Measurements from ENCODE around the gene GMPPA. TPM values are rescaled to one million over a fixed set of nuclear protein-coding genes. Genes with fewer than 3 reads are reported as not detected.

Gene GMPPA
- total RNA-seq, 1 donor from 2014 or later: 42.5 TPM

GRCh38 chr2:219464286-219465032 is 34.2 kb upstream of the GMPPA start:
- TF ChIP-seq, protein P1, sequence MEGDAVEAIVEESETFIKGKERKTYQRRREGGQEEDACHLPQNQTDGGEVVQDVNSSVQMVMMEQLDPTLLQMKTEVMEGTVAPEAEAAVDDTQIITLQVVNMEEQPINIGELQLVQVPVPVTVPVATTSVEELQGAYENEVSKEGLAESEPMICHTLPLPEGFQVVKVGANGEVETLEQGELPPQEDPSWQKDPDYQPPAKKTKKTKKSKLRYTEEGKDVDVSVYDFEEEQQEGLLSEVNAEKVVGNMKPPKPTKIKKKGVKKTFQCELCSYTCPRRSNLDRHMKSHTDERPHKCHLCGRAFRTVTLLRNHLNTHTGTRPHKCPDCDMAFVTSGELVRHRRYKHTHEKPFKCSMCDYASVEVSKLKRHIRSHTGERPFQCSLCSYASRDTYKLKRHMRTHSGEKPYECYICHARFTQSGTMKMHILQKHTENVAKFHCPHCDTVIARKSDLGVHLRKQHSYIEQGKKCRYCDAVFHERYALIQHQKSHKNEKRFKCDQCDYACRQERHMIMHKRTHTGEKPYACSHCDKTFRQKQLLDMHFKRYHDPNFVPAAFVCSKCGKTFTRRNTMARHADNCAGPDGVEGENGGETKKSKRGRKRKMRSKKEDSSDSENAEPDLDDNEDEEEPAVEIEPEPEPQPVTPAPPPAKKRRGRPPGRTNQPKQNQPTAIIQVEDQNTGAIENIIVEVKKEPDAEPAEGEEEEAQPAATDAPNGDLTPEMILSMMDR (IDR thresholded peaks at IDR 0.05): no peak
- Mint-ChIP-seq H3K27ac (ENCODE audit: unreplicated experiment) (no peak overlapping the region), H3K4me3 (ENCODE audit: unreplicated experiment) (no peak overlapping the region), H3K36me3 (ENCODE audit: unreplicated experiment) (no peaks in the 10 kb centered on the region), H3K4me1 (ENCODE audit: unreplicated experiment) (peaks cover 27% of the 10 kb centered on the region), H3K9me3 (ENCODE audit: unreplicated experiment) (no peaks in the 10 kb centered on the region), H3K27me3 (ENCODE audit: unreplicated experiment) (no peaks in the 10 kb centered on the region)
- no peak for DNase-seq (ENCODE audit: extremely low spot score, unreplicated experiment)

DNA sequence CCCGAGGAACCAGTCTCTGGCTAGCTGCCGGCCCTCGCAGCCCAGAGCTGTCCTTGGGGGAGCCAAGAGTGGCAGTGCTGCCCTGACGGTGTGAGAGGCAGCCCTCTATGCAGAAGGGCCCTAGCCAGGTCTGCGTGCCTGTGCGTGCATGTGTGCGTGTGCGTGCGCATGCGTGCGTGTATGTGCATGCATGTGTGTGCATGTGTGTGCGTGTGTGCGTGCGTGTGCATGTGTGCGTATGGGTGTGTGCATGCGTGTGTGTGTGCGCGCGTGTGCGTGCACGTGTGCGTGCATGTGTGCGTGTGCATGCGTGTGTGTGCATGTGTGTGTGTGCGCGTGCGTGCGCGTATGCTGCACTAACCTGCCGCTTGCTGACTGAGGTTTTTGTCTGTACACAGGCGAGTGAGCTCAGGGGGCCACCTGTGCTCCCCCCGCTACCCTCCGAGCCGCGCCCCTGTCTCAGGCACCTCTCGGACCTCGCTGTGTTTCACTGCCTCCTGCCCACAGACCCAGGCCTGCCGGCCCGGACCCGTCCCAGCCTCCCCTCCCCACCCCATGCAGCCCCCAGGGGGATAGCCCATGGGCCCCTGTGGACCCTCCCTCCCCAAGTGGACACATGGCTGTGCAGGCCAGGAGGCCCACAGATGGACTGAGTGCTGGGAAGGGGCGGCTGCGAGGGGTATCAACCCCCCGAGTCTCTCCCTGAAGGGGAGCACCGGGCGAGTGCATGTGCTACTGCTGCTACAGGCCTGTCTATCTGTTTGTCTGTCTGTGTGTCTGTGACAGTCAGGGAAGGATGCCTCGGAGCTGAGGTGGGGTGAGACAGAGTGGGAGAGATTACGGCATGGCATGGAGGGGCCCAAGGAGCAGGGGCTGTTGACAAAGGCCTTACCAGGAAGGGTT is 32.8 kb upstream of the GMPPA start:
- H3K4me3 Mint-ChIP-seq (ENCODE audit: unreplicated experiment): no peak overlapping the region
- H3K36me3 Mint-ChIP-seq (ENCODE audit: unreplicated experiment): no peaks in the 10 kb centered on the region
- H3K4me1 Mint-ChIP-seq (ENCODE audit: unreplicated experiment): peaks cover 16% of the 10 kb centered on the region
- no peaks in the 10 kb centered on the region for H3K27me3 Mint-ChIP-seq (ENCODE audit: unreplicated experiment)
- no peak overlapping the region for H3K27ac Mint-ChIP-seq (ENCODE audit: unreplicated experiment)
- no peaks in the 10 kb centered on the region for H3K9me3 Mint-ChIP-seq (ENCODE audit: unreplicated experiment)
- DNase-seq (ENCODE audit: extremely low spot score, unreplicated experiment): no peak
- TF ChIP-seq, protein P1 (IDR thresholded peaks at IDR 0.05): no peak

GRCh38 chr2:219466816-219467735 is 31.6 kb upstream of the GMPPA start:
- TF ChIP-seq, protein P1 (IDR thresholded peaks at IDR 0.05): no peak
- Mint-ChIP-seq H3K4me3 (ENCODE audit: unreplicated experiment) (no peak overlapping the region), H3K27ac (ENCODE audit: unreplicated experiment) (no peak overlapping the region), H3K9me3 (ENCODE audit: unreplicated experiment) (no peaks in the 10 kb centered on the region), H3K27me3 (ENCODE audit: unreplicated experiment) (no peaks in the 10 kb centered on the region), H3K36me3 (ENCODE audit: unreplicated experiment) (no peaks in the 10 kb centered on the region), H3K4me1 (ENCODE audit: unreplicated experiment) (peaks cover 8% of the 10 kb centered on the region)
- no peak for DNase-seq (ENCODE audit: extremely low spot score, unreplicated experiment)

GRCh38 chr2:219467736-219468075 is 31.0 kb upstream of the GMPPA start:
- no peak overlapping the region for H3K27ac Mint-ChIP-seq (ENCODE audit: unreplicated experiment)
- no peaks in the 10 kb centered on the region for H3K27me3 Mint-ChIP-seq (ENCODE audit: unreplicated experiment)
- peaks cover 7% of the 10 kb centered on the region for H3K4me1 Mint-ChIP-seq (ENCODE audit: unreplicated experiment)
- H3K36me3 Mint-ChIP-seq (ENCODE audit: unreplicated experiment): no peaks in the 10 kb centered on the region
- TF ChIP-seq, protein P1 (IDR thresholded peaks at IDR 0.05): no peak
- no peaks in the 10 kb centered on the region for H3K9me3 Mint-ChIP-seq (ENCODE audit: unreplicated experiment)
- DNase-seq (ENCODE audit: extremely low spot score, unreplicated experiment): no peak
- H3K4me3 Mint-ChIP-seq (ENCODE audit: unreplicated experiment): no peak overlapping the region

Measured in osteocyte (in vitro differentiated cells).